Adrenal gland (tissue), 5 donors: ENCODE results near the gene PMPCB.

Experiments used
- POLR2A ChIP-seq, 2 donors: fragments of 450-650 bp; IDR thresholded peaks; one replicate each; pipeline ENCODE4 v1.6.1; 2017; ENCODE audit warnings: antibody characterized with exemption in 2 of 2, mild to moderate bottlenecking in 2 of 2, moderate library complexity in 1 of 2
- TF ChIP-seq, protein P1 (sequence below), 6 experiments: fragments of 450-650 bp in 4 of 6; fragments of 200-600 bp in 2 of 6; sonication (generic) in 1 of 6; IDR thresholded peaks; 1 replicate in 5 of 6; 2 replicates in 1 of 6; pipeline versions ENCODE4 v1.5.1 to v1.8.0; 2016 to 2021; ENCODE audit warnings: antibody characterized with exemption in 6 of 6, mild to moderate bottlenecking in 2 of 6, moderate library complexity in 1 of 6
- donor health status: DM: no; HTN: no; CAD: no.

DNA sequence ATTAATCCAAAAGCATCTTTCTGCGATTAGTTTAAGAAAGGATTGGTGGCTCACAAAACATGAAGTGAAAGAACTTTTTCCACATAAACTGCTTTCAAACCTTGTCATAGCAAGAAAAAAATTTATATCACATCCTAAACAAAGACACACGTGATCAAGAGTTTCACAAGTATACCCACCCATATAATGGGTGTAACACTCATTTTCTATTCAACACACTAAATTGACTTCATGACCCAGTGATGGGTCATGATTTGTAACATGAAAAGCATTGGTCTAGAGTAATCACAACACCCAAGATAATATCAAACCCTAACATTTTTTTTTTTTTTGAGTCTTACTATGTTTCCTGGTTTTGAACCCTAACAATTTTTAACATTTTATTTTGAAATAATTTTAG, 17.6 kb downstream of the PMPCB start:
- TF ChIP-seq, protein P1, sequence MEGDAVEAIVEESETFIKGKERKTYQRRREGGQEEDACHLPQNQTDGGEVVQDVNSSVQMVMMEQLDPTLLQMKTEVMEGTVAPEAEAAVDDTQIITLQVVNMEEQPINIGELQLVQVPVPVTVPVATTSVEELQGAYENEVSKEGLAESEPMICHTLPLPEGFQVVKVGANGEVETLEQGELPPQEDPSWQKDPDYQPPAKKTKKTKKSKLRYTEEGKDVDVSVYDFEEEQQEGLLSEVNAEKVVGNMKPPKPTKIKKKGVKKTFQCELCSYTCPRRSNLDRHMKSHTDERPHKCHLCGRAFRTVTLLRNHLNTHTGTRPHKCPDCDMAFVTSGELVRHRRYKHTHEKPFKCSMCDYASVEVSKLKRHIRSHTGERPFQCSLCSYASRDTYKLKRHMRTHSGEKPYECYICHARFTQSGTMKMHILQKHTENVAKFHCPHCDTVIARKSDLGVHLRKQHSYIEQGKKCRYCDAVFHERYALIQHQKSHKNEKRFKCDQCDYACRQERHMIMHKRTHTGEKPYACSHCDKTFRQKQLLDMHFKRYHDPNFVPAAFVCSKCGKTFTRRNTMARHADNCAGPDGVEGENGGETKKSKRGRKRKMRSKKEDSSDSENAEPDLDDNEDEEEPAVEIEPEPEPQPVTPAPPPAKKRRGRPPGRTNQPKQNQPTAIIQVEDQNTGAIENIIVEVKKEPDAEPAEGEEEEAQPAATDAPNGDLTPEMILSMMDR (IDR thresholded peaks at IDR 0.05), result no peak
- no peak for TF ChIP-seq POLR2A (IDR thresholded peaks at IDR 0.05)
